ENCODE results near the gene PDE9A. TPM values are rescaled to one million over a fixed set of nuclear protein-coding genes. Genes with fewer than 3 reads are reported as not detected.

The PDE9A gene
- total RNA-seq, 5 donors from 2014 or later (not counting 1 experiment from before 2014, with no cell fraction given), result 11.5 to 18.3 (median 16.1) TPM

DNA sequence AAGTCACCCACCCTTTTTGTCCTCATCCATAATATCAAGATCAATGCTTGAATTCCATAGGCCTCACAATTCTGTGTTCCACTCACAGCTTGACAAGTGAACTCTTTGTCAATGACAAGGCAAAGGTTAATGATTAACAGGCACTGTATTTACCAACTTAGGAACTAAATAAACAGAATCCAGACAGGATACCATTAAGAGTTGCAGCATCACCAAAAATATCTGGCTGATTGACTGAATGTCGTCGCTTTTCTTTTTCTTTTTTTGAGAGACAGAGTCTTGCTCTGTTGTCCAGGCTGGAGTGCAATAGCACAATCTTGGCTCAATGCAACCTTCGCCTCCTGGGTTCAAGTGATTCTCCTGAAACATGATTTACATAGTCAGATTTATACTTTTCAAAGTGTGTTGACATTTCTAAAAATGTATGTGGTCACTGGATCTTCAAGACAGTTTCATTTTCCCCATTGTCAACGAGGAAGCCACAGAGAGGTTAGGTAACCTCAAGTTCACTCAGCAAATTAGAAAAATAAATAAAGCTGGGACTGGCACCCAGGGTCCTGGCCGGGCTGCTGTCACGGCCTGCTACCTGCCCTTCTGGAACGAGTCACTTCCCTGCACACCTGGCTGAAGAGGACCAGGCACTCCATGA is 81.0 kb downstream of the PDE9A start:
- Histone ChIP-seq H3K27ac (ENCODE audit: low read length) (peak overlapping the region; percentile 8), H3K4me3 (ENCODE audit: control insufficient read depth in 1 of 2, extremely low read depth in 1 of 2, low read length in 1 of 2) (no peak overlapping the region), H3K9me3 (no peaks in the 10 kb centered on the region), H3K4me1 (ENCODE audit: control insufficient read depth in 1 of 2, extremely low read depth in 1 of 2, insufficient read depth in 2 of 2, low read length in 2 of 2) (peaks cover 15 to 34% of the 10 kb centered on the region in 2 experiments), H3K27me3 (replicated peaks in 1 of 2; ENCODE audit: control insufficient read depth in 2 of 2, extremely low read depth in 1 of 2, insufficient read depth in 2 of 2, low read length in 1 of 2) (no peaks in the 10 kb centered on the region), H3K36me3 (ENCODE audit: control insufficient read depth in 2 of 2, extremely low read depth in 1 of 2, insufficient read depth in 1 of 2, low read length in 1 of 2) (peaks cover 0 to 5% of the 10 kb centered on the region in 2 donors)
- no peaks in the 10 kb centered on the region for H3K27me3 Mint-ChIP-seq
- H3K9me3 Mint-ChIP-seq, result peaks cover 0 to 4% (median 2%) of the 10 kb centered on the region in 3 donors
- WGBS (ENCODE audit: insufficient coverage), result 41% methylated on average over 5 of the region's 7 CpGs
- peaks cover 51 to 61% (median 56%) of the 10 kb centered on the region in 3 donors for H3K4me1 Mint-ChIP-seq
- H3K36me3 Mint-ChIP-seq, result peaks cover 29% of the 10 kb centered on the region
- ATAC-seq (replicated peaks in 1 of 4) (no peak), DNase-seq (peak in 1 of 35 experiments; percentile 0)
- ChIA-PET POLR2A (interaction anchor here in 1 of 2 donors (0.6 kb wide), 1 partner anchor 155 kb away, joined by 3 read pairs; no protein-coding TSS in a partner anchor), CTCF (no interaction called here)
- peak overlapping the region; percentile 93 to 94 for H3K27ac Mint-ChIP-seq
- peak overlapping the region; percentile 25 to 37 (median 28) for H3K4me3 Mint-ChIP-seq

- CTCF ChIA-PET, result no interaction called here
- ATAC-seq (replicated peaks in 1 of 4) (no peak), DNase-seq (peak in 1 of 35 experiments; percentile 4)
- H3K4me3 ChIP-seq (ENCODE audit: control insufficient read depth in 1 of 2, extremely low read depth in 1 of 2, low read length in 1 of 2), result no peak overlapping the region
- Mint-ChIP-seq H3K4me3 (peak overlapping the region in 1 of 3 donors; percentile 25), H3K27ac (peak overlapping the region; percentile 93 to 94), H3K9me3 (no peaks in the 10 kb centered on the region), H3K27me3 (no peaks in the 10 kb centered on the region), H3K36me3 (peaks cover 25% of the 10 kb centered on the region), H3K4me1 (peaks cover 51 to 62% (median 57%) of the 10 kb centered on the region in 3 donors)
- no peak overlapping the region for H3K27ac ChIP-seq (ENCODE audit: low read length)
- no peaks in the 10 kb centered on the region for H3K9me3 ChIP-seq
- 89% methylated on average over 8 of the region's 8 CpGs for WGBS (ENCODE audit: insufficient coverage)
- POLR2A ChIA-PET, result no interaction called here
- peaks cover 15 to 34% of the 10 kb centered on the region in 2 experiments for H3K4me1 ChIP-seq (ENCODE audit: control insufficient read depth in 1 of 2, extremely low read depth in 1 of 2, insufficient read depth in 2 of 2, low read length in 2 of 2)
- peaks cover 0 to 5% of the 10 kb centered on the region in 2 donors for H3K36me3 ChIP-seq (ENCODE audit: control insufficient read depth in 2 of 2, extremely low read depth in 1 of 2, insufficient read depth in 1 of 2, low read length in 1 of 2)
- no peaks in the 10 kb centered on the region for H3K27me3 ChIP-seq (replicated peaks in 1 of 2; ENCODE audit: control insufficient read depth in 2 of 2, extremely low read depth in 1 of 2, insufficient read depth in 2 of 2, low read length in 1 of 2)
These were observed 81.6 kb downstream of the PDE9A start for GRCh38 chr21:42735061-42735460.

GRCh38 chr21:42735944-42736343 is 82.5 kb downstream of the PDE9A start:
- Mint-ChIP-seq H3K4me3 (no peak overlapping the region), H3K27ac (peak overlapping the region; percentile 89 to 100), H3K36me3 (peaks cover 27% of the 10 kb centered on the region), H3K9me3 (no peaks in the 10 kb centered on the region), H3K27me3 (no peaks in the 10 kb centered on the region), H3K4me1 (peaks cover 51 to 64% (median 62%) of the 10 kb centered on the region in 3 donors)
- no peak overlapping the region for H3K27ac ChIP-seq (ENCODE audit: low read length)
- peaks cover 0 to 5% of the 10 kb centered on the region in 2 donors for H3K36me3 ChIP-seq (ENCODE audit: control insufficient read depth in 2 of 2, extremely low read depth in 1 of 2, insufficient read depth in 1 of 2, low read length in 1 of 2)
- CTCF ChIA-PET, result no interaction called here
- 88% methylated on average over 7 of the region's 10 CpGs for WGBS (ENCODE audit: insufficient coverage)
- ATAC-seq (replicated peaks in 1 of 4), result no peak
- H3K4me3 ChIP-seq (ENCODE audit: control insufficient read depth in 1 of 2, extremely low read depth in 1 of 2, low read length in 1 of 2), result no peak overlapping the region
- POLR2A ChIA-PET, result no interaction called here
- DNase-seq, result peak in 1 of 35 experiments; percentile 2
- no peaks in the 10 kb centered on the region for H3K27me3 ChIP-seq (replicated peaks in 1 of 2; ENCODE audit: control insufficient read depth in 2 of 2, extremely low read depth in 1 of 2, insufficient read depth in 2 of 2, low read length in 1 of 2)
- H3K4me1 ChIP-seq (ENCODE audit: control insufficient read depth in 1 of 2, extremely low read depth in 1 of 2, insufficient read depth in 2 of 2, low read length in 2 of 2), result peaks cover 15 to 34% of the 10 kb centered on the region in 2 experiments
- no peaks in the 10 kb centered on the region for H3K9me3 ChIP-seq

DNA sequence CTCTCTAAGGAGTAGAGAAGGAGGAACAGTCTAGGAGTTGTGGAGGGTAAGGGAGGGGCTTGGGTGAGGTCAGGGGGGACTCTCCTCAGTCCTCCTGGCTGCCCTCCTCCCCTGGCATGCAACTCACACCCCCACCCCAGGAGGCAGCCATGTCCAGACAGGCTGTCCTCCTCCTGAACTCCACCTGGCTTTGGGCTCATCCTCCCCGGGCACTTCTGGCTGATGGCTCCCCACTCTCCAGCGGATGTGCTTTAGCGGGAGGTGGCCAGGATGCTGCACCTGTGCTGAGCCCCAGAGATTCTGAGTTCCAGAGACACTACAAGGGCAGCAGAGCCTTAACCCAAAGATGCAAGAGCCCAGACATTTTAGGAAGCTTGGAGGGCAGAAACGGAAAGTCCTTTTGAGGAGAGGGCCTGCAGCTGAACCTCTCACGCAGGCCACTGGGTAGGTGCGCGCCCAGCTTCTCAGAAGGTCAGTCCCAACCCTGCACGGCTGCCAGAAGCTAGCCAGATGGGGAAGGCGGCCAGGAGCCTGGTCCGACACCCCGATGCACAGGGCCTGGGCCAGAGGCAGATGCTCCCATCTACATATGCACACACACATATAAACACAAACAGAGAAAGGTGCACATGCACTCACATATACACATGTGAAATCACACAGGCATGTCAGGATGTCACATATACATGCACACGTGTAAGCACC is 83.4 kb downstream of the PDE9A start:
- peak overlapping the region; percentile 86 for H3K27ac ChIP-seq (ENCODE audit: low read length)
- DNase-seq (peak in 1 of 35 experiments; percentile 12), ATAC-seq (replicated peaks in 1 of 4) (no peak)

DNA sequence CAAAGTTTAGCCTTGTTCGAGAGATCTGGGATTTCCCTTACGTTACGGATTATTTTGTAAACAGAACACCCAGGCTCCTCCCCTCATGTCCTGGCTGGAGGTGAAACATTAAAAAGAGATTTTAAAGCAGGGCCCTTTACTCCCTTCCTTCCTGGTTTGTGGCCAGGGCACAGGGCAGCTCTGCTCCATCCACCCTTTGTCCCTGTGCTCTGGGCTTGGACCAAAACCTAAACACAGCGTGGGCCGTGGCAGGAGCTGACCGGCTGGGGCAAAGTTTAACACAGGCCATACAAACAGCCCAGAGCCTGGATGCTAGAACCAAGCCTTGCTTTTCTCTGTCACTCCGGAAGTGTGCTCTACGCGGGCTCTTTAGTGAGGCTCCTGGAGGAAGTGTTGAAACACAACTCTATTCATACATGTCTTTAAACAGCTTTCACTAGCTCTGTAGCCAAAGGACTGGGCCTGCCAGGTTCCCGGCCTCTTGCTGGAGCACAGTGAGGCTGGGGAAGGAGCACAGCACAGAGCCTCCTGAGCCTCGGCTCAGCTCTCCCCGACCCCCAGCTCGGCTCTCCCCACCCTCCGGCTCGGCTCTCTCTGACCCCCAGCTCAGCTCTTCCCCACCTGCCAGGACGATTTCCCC is 84.7 kb downstream of the PDE9A start:
- Mint-ChIP-seq H3K27ac (peak overlapping the region; percentile 100), H3K9me3 (no peaks in the 10 kb centered on the region), H3K27me3 (no peaks in the 10 kb centered on the region), H3K36me3 (peaks cover 21% of the 10 kb centered on the region), H3K4me3 (peak overlapping the region; percentile 53 to 74 (median 59)), H3K4me1 (peaks cover 51 to 64% (median 62%) of the 10 kb centered on the region in 3 donors)
- Histone ChIP-seq H3K4me1 (ENCODE audit: control insufficient read depth in 1 of 2, extremely low read depth in 1 of 2, insufficient read depth in 2 of 2, low read length in 2 of 2) (peaks cover 15 to 34% of the 10 kb centered on the region in 2 experiments), H3K27me3 (replicated peaks in 1 of 2; ENCODE audit: control insufficient read depth in 2 of 2, extremely low read depth in 1 of 2, insufficient read depth in 2 of 2, low read length in 1 of 2) (no peaks in the 10 kb centered on the region), H3K9me3 (no peaks in the 10 kb centered on the region), H3K36me3 (ENCODE audit: control insufficient read depth in 2 of 2, extremely low read depth in 1 of 2, insufficient read depth in 1 of 2, low read length in 1 of 2) (peaks cover 0 to 7% of the 10 kb centered on the region in 2 donors), H3K4me3 (ENCODE audit: control insufficient read depth in 1 of 2, extremely low read depth in 1 of 2, low read length in 1 of 2) (peak overlapping the region in 1 of 2 donors; percentile 18), H3K27ac (ENCODE audit: low read length) (peak overlapping the region; percentile 86)
- DNase-seq, result peak in 30 of 35 experiments; percentile 11 to 63 (median 41)
- CTCF ChIA-PET, result interaction anchor here (0.6 to 0.7 kb wide), 2 partner anchors 21 to 500 kb away, joined by 3 read pairs; no protein-coding TSS in a partner anchor
- ATAC-seq (replicated peaks in 1 of 4), result peak in 2 of 4 experiments; percentile 92 to 93
- POLR2A ChIA-PET, result no interaction called here
- WGBS (ENCODE audit: insufficient coverage), result 22% methylated on average over 3 of the region's 16 CpGs

More for the DNA sequence above, 83.4 kb downstream of the PDE9A start:
- Mint-ChIP-seq H3K4me3 (peak overlapping the region in 1 of 3 donors; percentile 17), H3K27ac (peak overlapping the region; percentile 100), H3K4me1 (peaks cover 51 to 64% (median 62%) of the 10 kb centered on the region in 3 donors), H3K36me3 (peaks cover 27% of the 10 kb centered on the region), H3K9me3 (no peaks in the 10 kb centered on the region), H3K27me3 (no peaks in the 10 kb centered on the region)
- Histone ChIP-seq H3K9me3 (no peaks in the 10 kb centered on the region), H3K4me1 (ENCODE audit: control insufficient read depth in 1 of 2, extremely low read depth in 1 of 2, insufficient read depth in 2 of 2, low read length in 2 of 2) (peaks cover 15 to 34% of the 10 kb centered on the region in 2 experiments), H3K36me3 (ENCODE audit: control insufficient read depth in 2 of 2, extremely low read depth in 1 of 2, insufficient read depth in 1 of 2, low read length in 1 of 2) (peaks cover 0 to 7% of the 10 kb centered on the region in 2 donors), H3K4me3 (ENCODE audit: control insufficient read depth in 1 of 2, extremely low read depth in 1 of 2, low read length in 1 of 2) (no peak overlapping the region), H3K27me3 (replicated peaks in 1 of 2; ENCODE audit: control insufficient read depth in 2 of 2, extremely low read depth in 1 of 2, insufficient read depth in 2 of 2, low read length in 1 of 2) (no peaks in the 10 kb centered on the region)
- CTCF ChIA-PET, result no interaction called here
- POLR2A ChIA-PET, result no interaction called here
- 87% methylated on average over 11 of the region's 12 CpGs for WGBS (ENCODE audit: insufficient coverage)

Measured in T-cell (primary cell).